Measurements from ENCODE around the gene SLC25A51. TPM values are rescaled to one million over a fixed set of nuclear protein-coding genes. Genes with fewer than 3 reads are reported as not detected.
A peak's percentile ranks its signal among the peaks of the same experiment; 100 is the strongest.

The SLC25A51 gene
- total RNA-seq, 3 donors from 2014 or later: 22.5 to 43.7 (median 30.8) TPM

DNA sequence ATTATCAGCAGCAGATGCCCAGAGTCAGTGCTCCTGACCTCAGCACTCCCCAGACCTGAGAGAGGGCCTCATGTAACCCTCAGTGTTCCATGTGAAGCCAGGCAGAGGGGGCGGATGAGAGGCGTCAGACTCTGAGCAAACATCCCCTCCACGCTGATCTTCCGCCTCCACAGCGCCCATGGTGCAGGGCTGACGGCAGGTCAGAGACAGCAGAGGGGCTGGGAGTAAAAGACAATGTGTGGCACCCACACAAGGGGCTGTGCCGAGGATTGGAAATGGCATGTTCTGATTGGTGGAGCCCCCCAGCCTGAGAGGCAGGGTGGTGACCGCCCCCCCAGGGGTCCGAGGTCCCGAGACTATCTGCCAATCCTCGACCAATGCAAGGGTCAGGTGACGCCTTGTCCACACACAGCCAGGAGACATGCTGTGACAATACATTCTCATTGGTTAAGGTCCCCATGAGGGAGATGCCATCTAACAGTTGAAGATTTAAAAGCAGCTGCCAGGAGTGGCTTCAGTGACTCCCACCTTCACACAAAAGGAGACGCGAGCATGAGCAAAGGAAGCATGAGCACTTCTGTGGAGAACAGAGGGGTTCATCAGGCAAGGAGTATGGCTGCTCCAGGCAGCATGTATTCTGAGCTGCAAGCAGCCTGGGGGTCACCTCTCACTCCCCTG, 19.3 kb upstream of the SLC25A51 start:
- intact Hi-C loops (cut with DNase I; ENCODE audit: low total_unique reads): no loop called here

DNA sequence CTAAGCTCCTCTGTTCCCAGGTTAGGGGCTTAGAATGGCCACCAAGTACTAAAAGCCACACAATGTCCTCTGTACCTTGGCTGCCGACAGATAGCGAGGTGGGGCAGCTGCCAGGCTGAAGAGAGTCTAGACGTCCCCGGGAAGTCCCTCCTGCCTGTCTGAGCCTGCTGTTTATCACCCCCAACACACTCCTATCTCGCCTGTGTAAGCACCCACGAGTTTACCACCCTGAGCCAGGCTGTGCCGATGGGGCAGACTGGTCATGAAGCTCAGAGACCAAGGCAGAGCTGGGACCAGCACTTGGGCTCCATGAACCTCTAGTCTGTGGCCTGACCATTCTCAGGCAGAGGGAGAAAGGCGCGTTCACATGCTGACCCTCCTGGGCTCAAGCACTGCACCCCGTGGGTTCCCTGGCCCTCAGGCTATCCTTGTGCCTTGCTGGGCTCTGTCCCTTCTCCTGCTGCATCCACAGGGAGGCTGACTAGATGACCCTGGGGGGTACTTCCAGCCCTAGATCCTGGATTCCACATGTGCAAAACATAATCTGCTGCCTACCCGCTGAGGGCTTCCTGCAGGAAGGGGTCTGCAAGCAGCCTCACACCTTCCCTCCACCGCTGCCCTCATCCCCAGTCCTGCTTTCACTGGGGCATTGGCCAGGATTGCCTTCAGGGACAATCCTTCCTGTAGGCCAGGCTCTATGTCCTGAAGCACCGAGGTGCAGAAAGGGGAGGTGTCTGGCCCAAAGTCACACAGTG, 18.6 kb upstream of the SLC25A51 start:
- Histone ChIP-seq H3K27me3 (no peaks in the 10 kb centered on the region), H3K27ac (no peak overlapping the region), H3K9me3 (no peaks in the 10 kb centered on the region), H3K4me1 (no peaks in the 10 kb centered on the region), H3K4me3 (peak overlapping the region in 2 of 3 donors; percentile 16 to 37), H3K36me3 (no peaks in the 10 kb centered on the region)
- intact Hi-C loops (cut with DNase I; ENCODE audit: low total_unique reads): no loop called here
- TF ChIP-seq POLR2A (IDR thresholded peaks at IDR 0.05) (no peak), POLR2AphosphoS5 (IDR thresholded peaks at IDR 0.05) (no peak)
- TF ChIP-seq, protein P1, sequence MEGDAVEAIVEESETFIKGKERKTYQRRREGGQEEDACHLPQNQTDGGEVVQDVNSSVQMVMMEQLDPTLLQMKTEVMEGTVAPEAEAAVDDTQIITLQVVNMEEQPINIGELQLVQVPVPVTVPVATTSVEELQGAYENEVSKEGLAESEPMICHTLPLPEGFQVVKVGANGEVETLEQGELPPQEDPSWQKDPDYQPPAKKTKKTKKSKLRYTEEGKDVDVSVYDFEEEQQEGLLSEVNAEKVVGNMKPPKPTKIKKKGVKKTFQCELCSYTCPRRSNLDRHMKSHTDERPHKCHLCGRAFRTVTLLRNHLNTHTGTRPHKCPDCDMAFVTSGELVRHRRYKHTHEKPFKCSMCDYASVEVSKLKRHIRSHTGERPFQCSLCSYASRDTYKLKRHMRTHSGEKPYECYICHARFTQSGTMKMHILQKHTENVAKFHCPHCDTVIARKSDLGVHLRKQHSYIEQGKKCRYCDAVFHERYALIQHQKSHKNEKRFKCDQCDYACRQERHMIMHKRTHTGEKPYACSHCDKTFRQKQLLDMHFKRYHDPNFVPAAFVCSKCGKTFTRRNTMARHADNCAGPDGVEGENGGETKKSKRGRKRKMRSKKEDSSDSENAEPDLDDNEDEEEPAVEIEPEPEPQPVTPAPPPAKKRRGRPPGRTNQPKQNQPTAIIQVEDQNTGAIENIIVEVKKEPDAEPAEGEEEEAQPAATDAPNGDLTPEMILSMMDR (IDR thresholded peaks at IDR 0.05): no peak
- no peak for DNase-seq (ENCODE audit: low spot score in 2 of 2)

More for the DNA sequence above, 19.3 kb upstream of the SLC25A51 start:
- no peaks in the 10 kb centered on the region for H3K27me3 ChIP-seq
- no peak for DNase-seq (ENCODE audit: low spot score in 2 of 2)
- no peaks in the 10 kb centered on the region for H3K4me1 ChIP-seq
- H3K4me3 ChIP-seq: no peak overlapping the region
- no peaks in the 10 kb centered on the region for H3K36me3 ChIP-seq
- H3K9me3 ChIP-seq: no peaks in the 10 kb centered on the region
- TF ChIP-seq POLR2AphosphoS5 (IDR thresholded peaks at IDR 0.05) (no peak), POLR2A (IDR thresholded peaks at IDR 0.05) (no peak)
- TF ChIP-seq, protein P1 (IDR thresholded peaks at IDR 0.05): no peak
- H3K27ac ChIP-seq: no peak overlapping the region

DNA sequence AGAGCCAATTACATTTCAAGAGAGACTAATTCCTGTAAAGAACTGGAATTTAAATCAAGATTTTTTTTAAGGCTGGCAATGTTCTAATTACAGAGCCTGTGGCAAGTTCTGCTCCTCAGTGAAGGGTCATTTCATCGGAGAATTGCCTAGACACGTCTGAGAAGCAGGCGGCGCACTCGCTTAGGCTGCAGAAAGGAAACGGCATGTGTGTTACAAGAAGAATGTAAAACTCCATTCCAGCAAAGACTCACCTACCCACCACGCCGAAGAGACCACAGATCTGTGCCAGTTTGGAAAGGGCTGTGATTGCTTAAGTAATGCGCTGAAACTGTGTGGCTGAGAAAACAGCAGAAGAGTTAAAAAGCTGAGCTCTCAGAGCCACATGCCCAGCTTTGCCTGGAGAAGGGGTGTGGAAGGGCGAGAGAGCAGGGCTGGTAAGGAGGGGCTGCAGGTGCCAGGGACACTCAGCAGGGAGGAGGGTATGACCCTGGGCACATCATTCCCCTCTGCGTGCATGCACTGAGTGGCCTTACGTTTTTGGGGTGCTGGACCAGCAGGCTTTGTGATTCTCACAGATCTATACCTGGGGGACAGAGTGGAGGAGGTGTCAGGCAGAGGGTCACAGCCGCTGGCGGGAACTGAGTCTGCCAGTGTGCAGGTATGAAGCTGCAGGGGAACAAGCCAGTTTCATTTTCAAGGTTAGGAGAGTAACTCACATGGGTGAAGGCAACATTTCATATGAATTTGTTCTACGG, 17.8 kb upstream of the SLC25A51 start:
- DNase-seq (ENCODE audit: low spot score in 2 of 2): peak in 1 of 2 donors; percentile 77
- no peak for TF ChIP-seq POLR2AphosphoS5 (IDR thresholded peaks at IDR 0.05)
- TF ChIP-seq, protein P1 (IDR thresholded peaks at IDR 0.05): peak in 1 of 3 donors; percentile 20
- H3K9me3 ChIP-seq: no peaks in the 10 kb centered on the region
- H3K27ac ChIP-seq: peak overlapping the region in 1 of 2 donors; percentile 41
- no peaks in the 10 kb centered on the region for H3K27me3 ChIP-seq
- intact Hi-C loops (cut with DNase I; ENCODE audit: low total_unique reads): no loop called here
- no peaks in the 10 kb centered on the region for H3K4me1 ChIP-seq
- H3K36me3 ChIP-seq: no peaks in the 10 kb centered on the region
- H3K4me3 ChIP-seq: peak overlapping the region in 2 of 3 donors; percentile 16 to 37

DNA sequence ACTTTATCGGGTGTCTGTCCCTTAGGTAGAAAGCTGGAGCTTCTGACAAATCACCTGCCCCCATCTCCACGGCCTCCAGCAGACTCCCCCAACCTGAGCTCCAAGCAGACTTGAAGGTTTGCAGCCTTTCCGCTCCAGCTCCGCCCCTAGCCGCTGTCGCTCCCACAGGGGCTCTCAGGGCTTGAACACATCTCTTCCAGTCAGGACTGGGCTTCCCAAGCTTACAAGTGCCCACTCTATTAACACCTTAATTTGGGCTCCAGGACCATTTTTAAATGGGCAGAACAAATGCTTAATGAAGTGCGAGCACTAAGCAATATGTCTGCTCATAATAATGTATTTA, 17.2 kb upstream of the SLC25A51 start:
- no peak for DNase-seq (ENCODE audit: low spot score in 2 of 2)
- H3K4me3 ChIP-seq: no peak overlapping the region
- H3K27ac ChIP-seq: peak overlapping the region in 1 of 2 donors; percentile 41
- TF ChIP-seq POLR2AphosphoS5 (IDR thresholded peaks at IDR 0.05): no peak
- TF ChIP-seq, protein P1 (IDR thresholded peaks at IDR 0.05): no peak
- no peak for TF ChIP-seq POLR2A (IDR thresholded peaks at IDR 0.05)
- no peaks in the 10 kb centered on the region for H3K36me3 ChIP-seq
- H3K27me3 ChIP-seq: no peaks in the 10 kb centered on the region
- H3K9me3 ChIP-seq: no peaks in the 10 kb centered on the region
- intact Hi-C loops (cut with DNase I; ENCODE audit: low total_unique reads): no loop called here
- no peaks in the 10 kb centered on the region for H3K4me1 ChIP-seq

Data from breast epithelium (tissue), 4 donors.